GM19452 (cell line): ENCODE results near the gene FANCC.

Experiments used
- ATAC-seq: cut with Tn5 transposase; IDR thresholded peaks from one replicate; pipeline ENCODE4 v1.9.1; 2021; ENCODE audit not compliant: unreplicated experiment

The FANCC gene

DNA sequence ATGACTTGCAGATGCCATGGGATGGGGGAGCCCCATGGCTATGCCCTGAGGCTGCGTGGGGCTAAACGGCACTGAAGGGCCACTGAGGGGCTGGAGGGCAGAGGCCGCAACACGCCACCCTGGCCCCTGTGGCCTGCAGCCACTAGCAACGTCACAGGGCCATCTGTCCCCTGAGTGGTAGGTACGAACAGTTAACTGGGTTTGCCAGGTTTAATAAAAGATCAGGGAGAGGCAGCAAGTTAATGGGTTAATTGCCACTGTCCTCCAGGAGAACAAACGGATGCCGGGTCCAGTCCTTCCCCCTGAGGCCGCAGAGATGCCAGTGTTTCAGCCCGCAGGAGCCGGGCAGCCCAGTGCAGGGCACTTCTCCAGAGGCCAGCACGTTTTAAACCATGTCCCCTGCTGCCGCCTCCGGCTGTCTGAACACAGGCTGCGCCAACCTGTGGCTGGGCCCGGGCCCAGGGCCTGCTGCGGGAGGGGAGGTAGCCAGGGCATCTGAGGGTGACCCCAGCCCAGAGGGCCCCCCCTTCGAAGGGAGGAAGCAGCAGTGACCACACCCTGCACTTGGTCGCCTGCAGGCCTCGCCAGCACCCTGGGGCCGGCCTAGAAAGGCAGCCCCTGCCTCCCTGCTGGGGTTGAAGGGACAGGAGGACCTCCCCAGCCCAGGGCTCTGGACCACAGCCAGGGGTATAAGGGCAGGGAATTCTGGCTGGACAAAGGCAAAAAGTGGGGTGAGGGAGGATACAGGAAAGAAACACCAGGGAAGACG lies 227.3 kb downstream of the FANCC start:
- ATAC-seq: no peak

- no peak for ATAC-seq
These were observed 228.1 kb downstream of the FANCC start for GRCh38 chr9:95089257-95090022.

- no peak for ATAC-seq
These were observed 228.9 kb downstream of the FANCC start for GRCh38 chr9:95088421-95089161.

- ATAC-seq: no peak
These were observed 229.8 kb downstream of the FANCC start for GRCh38 chr9:95087659-95088242.

DNA sequence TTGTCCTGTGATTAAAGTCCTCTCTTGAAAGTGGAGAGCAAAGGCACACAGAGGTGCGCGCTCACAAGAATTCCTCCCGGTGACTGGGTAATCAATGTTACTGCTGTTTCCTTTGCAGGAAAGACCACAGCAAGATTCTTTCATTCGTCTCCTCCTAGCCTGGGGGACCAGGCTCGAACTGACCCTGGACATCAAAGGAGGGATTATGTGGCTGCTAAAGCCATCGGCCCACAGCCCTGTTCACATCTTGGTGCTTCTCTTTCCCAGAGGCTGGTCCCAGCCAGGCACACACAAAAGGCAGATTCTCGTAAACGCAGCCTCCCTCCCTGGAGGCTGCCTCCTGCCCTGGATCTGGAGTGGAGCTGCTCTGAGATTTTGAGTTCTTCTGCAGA lies 230.9 kb downstream of the FANCC start:
- ATAC-seq: no peak

- no peak for ATAC-seq
These were observed 231.5 kb downstream of the FANCC start for GRCh38 chr9:95085861-95086563.

- no peak for ATAC-seq
These were observed 232.3 kb downstream of the FANCC start for GRCh38 chr9:95085036-95085770.

GRCh38 chr9:95084254-95084934 lies 233.1 kb downstream of the FANCC start:
- ATAC-seq: no peak

DNA sequence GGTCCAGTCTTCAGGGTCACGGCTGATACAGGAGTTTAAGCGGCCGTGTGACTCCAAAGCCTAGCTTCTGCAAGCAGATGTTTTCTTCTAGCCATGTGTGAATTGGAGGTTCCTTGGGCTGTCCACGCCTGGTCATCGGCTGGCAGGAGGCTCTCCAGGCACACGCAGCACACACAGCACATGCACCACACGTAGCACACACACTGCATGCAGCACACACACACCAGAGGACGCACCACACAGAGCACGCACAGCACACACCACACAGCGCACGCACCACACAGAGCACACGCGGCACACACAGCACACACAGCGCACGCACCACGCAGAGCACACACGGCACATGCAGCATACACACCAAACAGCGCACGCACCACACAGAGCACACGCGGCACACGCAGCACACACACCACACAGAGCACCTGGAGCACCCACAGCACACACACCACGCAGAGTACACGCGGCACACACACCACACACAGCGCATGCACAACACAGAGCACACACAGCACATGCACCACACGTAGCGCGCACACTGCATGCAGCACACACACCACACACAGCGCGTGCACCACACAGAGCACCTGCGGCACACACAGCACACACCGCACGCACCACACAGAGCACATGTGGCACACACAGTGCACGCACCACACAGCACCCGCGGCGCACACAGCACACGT lies 234.3 kb downstream of the FANCC start:
- no peak for ATAC-seq

- no peak for ATAC-seq
These were observed 235.0 kb downstream of the FANCC start for GRCh38 chr9:95082401-95083084.

DNA sequence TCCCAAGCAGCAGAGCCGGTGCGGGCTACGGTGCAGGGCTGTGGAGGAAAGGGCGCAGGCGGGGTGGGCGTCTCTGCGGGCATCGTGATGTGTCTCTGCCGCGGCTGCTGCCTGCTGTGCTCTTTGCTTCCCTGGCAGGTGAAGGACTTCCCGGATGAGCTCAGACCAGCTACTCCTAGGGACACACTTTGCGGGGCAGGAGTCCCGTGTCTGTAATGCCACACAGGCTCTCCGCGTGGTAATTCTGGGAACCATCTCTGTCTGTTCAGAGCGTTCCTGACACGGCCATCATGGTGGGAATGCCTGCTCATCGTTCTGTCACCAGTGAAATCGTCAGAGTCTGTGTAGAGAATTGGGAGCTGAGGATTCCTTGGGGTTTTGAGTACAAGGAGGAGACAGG lies 235.5 kb downstream of the FANCC start:
- no peak for ATAC-seq

- no peak for ATAC-seq
These were observed 236.4 kb downstream of the FANCC start for GRCh38 chr9:95080961-95081647.

GRCh38 chr9:95079461-95079860 lies 238.0 kb downstream of the FANCC start:
- no peak for ATAC-seq

- ATAC-seq: no peak
These were observed 238.6 kb downstream of the FANCC start for GRCh38 chr9:95078939-95079338.

DNA sequence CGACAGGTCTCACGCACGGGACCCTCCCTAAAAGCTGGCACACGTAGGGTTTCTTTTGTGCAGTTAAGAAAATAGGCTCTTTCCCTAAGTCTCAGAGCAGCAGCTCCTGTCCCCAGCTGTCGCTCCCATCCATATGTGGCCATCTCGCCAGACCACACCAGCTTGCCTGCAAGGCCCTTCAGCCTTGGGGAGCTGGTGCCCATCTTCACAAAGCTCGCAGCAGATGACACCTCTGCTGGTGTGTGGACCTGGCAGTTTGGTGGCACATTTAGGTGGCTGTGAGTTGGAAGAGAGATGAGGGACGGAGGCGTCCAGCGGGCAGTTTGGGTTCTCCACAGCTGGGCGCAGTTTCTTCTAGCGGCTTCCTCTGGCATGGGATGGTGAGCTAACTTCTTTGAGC lies 239.0 kb downstream of the FANCC start:
- no peak for ATAC-seq

DNA sequence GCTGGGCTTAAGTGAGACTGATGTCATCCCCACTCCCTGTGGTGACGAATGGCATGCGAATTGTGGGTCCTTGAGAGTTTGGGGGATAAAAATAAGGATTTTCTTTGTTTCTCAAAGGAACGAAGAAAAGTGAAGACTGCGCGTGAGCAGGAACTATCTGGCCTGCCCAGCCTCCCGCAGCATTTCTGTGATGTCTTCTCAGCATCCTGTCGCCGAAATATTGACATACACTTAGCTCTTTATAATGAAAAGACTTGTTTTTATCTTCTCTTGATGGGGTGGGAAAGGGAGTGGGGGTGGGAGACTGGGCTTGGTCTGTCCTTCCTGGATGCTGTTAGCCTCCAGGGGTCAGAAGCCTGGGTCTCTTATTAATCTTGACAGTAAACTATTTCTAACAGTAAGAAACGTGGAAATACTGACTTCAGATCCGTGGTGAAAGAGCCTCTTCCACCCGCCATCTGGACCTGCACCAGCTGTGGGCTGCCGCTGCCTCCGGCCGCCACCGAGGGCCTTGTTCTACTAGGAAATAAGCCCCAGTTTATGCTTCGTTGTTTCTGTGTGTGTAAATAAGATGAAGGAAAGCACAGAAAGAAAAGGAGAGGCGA lies 239.6 kb downstream of the FANCC start:
- ATAC-seq: no peak

- ATAC-seq: no peak
These were observed 240.3 kb downstream of the FANCC start for GRCh38 chr9:95077053-95077765.
